Superior temporal gyrus (tissue), 1 donor: ENCODE measurements around the gene KMT2D.
A peak's percentile ranks its signal among the peaks of the same experiment; 100 is the strongest.

Source experiments
- DNase-seq: peaks from one replicate; pipeline ENCODE4 v3.0.0-alpha.2; 2016; ENCODE audit errors: extremely low spot score

Gene KMT2D

DNA sequence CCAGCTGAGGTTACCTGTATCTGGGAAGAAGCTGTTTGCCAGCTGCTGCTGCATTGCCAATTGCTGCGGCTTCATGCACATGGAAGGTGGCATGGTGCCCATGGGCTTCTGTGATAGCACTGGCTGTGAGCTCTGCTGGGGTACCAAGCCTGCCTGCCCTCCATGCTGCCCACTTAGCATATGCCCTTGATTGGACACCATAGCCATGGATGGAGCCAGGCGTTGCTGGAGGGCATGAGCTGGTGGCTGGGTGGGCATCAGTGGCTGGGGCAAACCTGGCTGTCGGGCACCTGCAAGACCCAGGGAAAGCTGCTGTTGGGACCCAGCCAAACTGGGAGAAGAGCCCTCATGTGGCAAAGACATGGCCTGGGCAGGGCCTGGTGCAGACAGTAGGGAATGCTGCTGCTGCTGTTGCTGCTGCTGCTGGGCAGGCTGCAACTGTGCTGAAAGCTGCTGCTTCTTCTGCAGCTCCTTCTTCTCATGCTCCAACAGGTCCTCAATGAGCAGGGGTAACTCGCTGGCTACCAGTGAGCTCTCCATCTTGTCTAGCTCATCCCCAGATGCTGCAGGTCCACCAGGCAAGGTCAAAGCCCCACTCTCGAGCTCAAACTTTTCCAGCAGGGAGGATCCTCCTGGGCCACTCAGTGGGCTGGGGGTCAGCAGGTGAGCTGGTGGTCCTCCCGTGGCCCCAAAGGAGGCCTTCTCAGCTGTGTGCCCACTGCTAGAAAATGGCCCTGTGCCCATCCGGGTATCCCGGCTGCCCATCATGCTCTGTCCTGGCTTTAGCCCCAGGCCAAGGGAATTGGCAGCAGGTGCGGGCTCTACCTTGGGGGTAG, 23.3 kb downstream of the KMT2D start:
- DNase-seq, result no peak

DNA sequence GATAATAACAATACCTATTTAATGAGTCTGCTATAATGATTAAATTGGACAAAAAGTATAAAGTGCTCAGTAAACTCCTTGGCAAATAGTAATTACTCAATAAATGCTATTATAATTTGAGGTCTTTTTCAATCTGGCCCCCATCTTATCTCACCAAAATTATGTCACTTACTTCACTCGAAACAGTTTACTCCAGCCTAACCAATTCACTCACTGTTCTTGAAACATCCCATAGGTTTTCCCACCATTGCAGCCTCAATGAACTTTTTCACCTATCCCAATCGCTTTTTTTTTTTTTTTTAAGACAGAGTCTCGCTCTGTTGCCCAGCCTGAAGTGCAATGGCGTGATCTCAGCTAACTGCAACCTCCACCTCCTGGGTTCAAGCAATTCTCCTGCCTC, 24.6 kb downstream of the KMT2D start:
- DNase-seq, result no peak

DNA sequence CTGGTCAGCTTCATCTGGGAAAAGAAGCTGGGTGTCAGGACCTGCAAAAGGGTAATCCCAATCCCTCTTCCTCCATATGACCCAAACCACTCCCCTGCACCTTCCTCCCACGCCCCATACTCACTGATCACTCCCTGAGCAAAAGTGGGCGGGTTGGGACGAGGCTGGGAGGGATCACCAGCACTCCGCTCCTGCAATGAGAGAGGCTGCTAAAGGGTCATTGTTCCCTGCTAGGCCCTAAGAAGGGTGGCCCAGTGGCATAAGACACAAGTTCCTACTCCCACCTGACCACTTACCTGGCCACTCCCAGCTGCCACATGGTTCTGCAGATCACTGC, 26.3 kb downstream of the KMT2D start:
- DNase-seq, result no peak

DNA sequence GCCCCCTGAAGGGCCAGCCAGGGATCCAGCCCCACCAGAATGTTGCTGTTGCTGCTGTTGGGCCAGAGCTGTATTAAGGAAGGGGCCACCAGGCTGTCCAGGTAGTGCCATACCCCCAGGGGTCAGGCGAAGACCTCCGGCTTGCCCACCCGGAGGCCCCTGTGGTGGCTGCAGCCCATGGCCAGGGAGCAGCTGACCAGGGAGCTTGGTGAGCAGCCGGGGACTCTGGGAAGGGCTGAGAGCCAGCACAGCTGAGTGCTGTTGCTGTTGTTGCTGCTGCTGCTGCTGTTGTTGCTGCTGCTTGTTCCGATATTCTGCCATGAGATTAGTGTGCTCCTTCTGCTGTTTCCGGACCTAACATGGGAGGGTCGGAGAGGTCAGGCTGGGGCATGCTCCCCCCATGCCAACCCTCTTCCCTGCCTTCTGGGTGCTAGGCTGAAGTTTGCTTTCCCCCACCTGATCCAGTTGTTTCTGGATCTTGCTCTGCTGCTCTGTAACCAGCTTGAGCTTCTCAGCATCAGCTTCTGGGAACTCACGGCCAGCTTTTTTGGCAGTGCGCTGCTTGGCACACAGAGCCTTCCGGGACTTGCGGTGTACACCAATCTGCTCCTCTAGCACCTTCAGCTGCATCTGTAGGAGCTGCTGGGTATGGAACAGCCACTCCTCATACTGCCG, 26.8 kb downstream of the KMT2D start:
- peak; percentile 25 for DNase-seq

DNA sequence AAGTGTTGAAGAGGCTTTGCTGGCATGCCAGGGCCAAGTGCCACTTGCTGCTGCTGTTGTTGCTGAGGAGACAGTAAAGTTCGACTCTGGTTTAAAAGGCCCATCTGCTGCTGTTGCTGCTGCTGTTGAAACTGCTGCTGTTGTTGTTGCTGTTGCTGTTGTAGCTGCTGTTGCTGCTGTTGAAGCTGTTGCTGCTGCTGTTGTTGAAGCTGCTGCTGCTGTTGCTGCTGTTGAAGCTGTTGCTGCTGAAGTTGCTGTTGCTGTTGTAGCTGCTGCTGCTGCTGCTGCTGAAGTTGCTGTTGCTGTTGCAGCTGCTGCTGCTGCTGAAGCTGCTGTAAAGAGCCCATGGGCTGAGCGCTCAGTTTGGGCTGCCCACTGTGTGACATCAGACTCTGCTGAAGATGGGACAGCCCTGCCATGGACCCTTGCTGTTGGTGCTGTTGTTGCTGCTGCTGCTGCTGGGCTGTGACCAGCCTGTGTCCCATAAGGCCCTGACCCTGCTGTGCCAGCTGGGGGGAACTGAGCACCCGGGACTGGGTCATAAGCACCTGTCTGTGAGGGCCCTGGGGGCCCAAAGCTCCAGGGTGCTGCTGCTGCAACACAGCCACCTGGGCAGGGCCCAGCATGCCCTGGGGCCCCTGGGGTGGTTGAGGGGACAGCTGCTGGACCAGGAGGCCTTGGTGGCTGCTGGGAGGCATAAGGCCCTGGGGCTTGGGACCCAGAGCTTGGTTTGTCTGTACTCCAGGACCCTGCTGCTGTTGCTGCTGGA, 27.7 kb downstream of the KMT2D start:
- DNase-seq, result no peak

DNA sequence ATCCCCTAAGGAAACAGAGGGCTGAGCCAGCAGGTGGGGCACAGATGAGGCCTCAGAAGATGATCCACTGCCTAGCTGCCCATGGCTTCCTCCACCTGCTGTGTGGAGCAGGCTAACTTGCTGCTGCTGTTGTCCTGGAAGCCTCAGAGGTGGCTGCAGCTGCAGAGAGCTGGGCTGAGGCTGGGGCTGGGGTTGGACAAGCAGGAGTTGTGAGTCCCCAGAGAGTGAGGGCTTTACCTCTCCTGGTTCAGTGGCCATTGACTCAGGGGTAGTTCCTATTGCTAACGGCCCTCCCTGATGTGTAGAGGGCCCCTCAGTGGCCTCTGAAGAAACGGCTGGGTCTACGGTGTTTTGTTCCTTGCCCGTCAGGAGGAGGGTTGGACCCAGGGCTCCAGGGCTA, 28.3 kb downstream of the KMT2D start:
- DNase-seq, result no peak

DNA sequence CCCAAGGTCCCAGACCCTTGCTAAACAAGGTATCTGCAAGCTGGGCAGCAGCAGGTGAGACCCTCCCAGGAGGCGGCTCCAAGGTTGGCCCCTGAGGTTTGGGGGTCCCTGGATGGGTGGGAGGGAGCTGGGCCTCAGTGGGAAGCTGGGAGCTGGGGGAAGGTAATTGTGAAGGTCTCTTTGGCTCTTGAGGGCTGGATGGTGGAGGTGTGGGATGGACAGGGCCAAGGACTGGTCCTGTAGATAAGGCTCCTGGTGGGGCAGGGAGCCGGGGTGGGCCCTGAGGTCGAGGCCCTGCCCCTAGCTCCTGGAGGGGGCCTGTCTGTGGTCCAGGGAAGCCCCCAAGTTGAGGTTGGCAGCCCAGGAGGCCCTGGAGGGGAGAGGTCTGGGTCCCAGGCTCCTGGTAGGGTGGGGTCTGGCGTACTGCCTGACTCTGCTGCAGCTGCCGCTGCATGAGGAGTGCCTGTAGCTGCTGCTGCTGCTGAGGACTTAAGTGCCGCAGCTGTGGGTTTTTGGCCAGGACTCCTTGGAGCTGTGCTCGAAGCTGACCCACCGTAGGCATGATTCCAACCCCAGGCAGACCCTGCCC, 28.9 kb downstream of the KMT2D start:
- DNase-seq, result no peak

DNA sequence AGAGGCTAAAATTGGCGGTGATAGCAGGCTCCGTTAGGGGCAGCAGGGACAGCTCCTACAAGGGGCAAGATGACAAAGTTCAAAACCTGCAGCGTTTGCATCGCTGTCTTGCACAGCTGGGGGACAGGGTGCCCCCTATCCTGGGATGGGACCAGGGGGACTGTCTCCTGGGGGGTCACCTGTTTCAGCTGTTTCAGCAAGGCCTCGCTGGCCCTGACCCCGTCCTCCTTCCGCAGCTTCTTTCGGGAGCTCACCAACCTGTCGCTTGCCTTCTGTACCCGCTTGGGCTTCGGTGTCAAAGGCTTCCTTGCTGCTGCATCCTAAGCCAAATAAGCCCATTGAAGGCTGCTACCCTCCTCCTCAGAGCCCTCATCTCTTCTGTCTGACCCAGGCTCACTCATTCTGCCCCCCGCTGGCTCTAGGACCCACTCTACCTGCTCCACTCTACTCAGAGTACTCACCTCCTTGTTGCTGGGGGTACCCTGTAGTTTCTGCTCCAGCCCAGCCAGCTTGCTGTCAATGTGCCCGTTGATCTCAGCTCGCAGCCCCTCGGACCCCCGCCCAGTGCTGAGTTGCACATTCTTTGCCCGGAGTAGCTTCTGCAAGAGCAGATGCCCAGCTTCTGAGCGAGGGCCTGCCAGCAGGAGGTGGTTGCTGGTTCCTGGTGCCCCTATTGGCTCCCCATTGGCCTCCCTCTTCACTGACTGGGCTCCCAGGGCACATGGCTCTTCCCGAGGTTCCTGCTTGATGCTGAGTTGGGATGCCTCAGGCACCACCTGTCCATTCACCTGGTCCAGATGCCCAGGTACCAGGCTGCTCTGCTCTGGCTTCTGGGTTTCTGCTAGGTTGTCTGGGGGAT, 29.7 kb downstream of the KMT2D start:
- no peak for DNase-seq

DNA sequence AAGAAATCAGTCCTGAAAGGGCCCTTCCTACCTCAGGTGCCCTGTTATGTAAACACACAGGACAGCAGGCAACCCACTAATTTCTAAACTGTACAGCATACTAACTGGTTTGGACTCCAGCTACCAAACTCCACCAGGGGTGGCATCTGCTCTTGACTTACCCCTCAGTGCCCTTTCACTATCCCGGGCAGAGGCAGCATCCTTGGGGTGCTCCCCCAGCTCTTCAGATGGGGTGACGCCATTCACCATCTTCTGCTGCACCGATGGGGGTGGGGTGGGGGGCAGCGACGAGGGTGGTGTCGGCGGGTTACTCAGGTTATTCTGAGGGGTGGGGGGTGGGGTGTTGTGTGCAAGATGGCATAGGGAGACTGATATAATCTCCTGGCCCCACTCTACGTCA, 30.5 kb downstream of the KMT2D start:
- no peak for DNase-seq

DNA sequence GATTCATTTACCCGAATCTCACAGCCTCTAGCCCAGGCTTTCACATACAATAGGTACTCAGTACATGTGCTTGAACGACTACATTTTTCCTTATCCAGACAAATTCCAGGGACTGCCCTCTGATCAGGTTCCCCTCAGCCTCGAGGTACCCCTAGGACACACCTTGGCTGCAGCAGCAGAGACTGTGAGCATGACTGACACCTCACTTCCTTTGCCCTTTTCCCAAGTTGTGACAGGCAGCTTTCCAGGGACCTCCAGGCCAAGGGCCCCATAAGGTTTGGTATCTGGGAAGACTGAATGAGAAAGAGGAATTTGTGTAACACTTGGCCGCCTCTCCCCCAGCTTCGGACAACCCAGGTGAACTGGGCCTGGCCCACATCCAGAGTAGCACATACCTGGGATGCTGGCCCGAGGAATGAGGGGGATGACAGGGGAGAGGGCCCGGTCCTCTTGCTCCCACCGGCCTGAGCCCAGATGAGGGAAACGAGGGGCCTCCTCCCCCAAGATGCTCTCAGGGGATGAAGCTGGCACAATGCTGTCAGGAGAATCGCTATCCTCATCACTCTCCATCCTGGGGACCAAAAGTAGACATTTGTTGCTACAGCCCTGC, 31.8 kb downstream of the KMT2D start:
- DNase-seq, result no peak

DNA sequence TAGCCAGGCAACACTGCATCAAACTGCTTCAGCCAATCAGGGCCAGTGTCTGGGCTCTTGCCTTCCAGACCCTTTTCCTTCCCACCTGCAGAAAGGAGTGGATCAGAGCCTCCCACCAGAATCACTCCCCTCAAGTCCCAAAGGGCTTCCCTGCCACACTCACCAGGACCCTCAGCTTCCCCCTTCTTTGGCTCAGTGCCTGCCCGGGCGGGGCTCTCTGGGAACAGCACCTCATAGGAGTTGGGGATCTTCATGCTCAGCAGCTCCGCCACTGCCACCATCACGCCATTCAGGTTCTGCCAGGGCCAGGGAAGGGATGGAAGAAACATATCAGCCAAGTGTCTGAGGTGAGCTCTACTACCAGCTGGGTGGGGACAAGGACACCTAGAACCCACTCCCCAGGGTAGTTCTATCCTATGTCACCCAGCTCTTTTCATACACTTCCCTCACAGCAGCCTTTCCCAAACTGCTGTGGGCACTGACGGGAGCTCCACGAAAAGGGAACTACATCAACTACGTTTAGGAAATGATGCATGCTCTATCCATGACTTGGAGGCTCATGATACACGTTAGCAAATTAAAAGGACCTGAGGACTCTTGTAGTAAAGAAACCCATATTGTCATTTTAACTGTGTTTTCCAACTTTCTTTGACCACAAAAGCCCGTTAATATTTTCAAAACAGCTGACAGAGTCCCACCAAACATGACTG, 32.6 kb downstream of the KMT2D start:
- no peak for DNase-seq

DNA sequence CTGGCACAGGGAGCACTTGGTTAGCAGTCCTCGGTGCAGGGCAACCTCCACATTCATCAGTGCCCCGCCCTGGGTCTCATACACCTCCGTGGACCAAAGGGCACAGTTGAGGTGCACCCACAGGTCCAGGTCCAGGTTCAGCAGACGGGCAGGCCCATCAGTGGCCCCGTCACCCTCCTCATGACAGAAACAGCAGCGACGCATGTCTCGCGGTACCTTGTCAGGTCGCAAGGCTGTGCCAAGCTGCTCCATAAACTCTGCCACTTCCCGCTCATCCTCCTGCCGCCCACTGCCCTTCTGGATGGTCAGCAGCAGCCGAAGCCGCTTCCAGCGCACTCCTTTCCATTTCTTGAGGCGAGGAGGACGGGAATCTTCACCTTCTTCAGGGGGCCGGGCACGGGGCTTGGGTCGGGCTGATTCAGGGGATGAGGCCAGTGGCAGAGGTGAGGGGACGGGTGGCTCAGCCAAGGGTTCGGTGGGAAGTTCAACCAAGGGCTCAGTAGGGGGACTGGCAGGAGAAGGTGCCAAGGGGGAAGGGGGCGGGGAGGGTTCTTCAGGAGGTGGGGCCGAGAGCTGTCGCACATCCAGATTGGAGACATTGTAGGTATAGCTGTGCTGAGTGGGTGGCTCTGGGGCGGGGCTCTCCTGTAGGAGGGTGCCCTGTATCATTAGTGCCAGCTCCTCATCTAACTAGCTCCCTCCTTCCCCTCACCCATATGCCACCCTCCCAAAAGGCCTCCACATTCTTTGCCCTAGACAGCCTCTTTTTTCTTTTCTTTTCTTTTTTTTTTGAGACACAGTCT, 33.7 kb downstream of the KMT2D start:
- no peak for DNase-seq

DNA sequence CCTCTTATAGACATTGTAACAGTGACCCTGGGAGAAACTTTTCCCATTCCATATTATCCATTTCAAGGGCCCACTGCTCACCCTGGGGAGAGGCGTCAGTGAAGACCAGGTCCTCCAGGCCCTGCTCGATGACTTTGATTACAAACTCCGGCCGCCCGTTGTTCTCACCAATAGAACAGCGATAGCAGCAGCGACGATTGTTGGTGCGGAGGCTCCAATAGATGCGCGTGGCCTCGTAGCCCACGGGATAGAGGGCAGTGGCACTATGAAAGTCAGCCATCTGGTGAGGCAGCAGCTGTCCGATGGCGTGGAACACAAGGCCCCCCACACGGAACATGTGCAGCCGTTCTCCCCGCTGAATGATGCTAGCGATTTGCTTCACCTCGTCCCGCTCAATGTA, 34.5 kb downstream of the KMT2D start:
- no peak for DNase-seq

DNA sequence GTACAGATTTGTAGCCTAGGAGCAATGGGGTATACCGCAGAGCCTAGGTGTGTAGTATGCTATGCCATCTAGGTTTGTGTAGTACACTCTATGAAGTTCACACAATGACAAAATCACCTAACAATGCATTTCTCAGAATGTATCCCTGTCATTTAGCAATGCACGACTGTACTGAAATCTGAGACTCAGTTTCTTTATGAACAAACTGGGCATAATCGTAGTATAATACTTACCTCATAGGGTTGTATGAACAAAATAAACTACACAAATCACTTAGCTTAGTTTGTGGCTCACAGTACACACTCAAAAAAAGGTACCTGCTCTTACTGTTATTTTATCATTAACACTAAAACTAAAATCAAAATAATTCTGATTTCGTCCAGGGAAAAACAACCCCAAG, 35.1 kb downstream of the KMT2D start:
- no peak for DNase-seq

DNA sequence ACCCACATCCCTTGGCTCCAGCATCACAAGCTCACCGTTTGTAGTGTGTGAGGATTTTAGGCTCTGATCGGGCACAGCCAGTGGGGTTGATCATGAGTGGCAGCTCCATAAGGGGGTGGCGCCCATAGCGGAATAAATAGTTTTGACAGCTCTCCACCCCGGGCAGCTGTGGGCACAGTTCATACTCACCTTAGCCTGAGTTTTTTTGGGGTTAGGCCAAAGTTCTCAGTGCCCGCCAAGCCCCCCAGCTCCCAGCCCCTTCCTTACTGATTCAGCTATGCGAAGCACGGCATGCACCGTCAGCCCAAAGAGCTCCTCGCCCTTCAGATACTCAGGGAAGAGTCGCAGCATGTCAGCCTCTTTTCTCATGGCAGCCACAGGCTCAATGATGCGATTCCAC, 36.1 kb downstream of the KMT2D start:
- no peak for DNase-seq

DNA sequence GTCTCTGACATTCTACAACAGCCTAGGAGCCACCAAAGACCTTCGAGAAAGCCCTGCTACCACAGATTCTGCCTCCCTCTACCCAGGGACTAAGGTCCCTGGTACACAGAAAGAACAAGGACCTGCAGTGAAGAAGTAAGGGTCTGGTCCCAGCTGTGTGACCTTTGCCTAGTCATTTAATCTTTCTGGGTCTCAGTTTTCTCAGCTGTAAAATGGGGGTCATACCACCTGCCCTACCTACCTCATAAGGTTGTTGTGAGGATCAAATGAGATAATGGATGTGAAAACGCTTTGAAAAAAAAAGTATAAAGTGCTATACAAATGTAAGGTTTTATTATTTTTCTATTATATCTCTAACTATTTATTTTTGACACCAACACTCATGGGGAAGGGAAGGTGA, 36.8 kb downstream of the KMT2D start:
- no peak for DNase-seq

DNA sequence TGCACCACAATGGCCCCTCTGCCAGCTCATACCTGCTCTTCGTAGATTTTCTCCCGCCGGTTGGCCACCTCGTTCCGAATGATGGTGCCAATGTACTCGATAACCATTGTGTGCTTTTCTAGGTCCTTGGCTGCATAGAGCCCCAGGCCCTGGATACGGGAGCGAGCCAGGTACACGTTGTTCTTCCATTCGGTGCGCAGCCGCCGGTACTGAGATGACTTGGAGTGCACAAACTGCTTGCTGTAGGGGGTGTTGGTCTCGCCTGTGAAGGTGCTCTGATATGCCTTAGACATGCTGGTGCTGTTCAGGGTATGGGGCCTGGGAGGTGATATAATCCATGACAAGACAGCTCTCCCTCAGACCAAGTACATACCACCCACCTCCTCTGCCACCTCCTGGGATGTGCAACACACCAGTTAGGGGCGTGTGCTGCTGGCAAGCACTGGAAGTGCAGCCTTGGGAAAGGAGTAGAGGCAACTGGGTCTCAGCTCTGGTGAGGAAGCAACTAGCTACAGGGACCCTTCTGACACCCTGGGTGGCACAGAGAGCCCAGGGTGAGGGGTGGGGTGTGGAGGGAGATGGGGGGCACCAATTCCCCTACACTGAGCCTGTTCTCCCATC, 37.9 kb downstream of the KMT2D start:
- no peak for DNase-seq

DNA sequence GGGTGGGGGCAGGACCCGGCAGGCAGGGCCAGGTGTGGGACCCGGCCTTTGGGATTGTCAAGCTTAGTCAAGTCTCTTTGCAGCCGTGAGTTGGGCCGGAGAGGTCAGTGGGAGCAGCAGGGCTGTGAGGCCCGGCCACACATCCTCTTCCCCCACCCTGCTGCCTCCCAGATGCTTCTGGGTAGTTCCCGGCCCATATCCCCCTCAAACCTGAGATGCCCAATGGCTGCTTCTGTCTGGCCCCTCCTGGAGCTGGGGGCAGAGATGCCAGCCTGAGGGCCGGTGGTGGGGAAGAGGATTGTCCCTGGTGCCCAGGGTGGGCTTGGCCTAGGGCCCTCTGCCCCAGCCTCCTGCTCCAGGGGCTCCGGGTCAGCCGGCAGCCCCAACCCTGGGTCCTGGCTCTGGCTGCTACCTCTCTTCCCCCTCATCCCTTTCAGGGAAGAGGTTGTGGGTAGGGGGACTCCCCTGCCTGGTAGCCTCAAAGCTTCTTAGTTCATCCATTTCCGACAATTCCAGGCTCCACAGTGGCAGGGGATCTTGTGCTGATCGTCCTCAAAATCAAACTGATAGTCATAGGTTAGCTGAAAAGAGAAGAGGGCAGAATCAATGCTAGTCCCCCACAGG, 39.2 kb downstream of the KMT2D start:
- no peak for DNase-seq

DNA sequence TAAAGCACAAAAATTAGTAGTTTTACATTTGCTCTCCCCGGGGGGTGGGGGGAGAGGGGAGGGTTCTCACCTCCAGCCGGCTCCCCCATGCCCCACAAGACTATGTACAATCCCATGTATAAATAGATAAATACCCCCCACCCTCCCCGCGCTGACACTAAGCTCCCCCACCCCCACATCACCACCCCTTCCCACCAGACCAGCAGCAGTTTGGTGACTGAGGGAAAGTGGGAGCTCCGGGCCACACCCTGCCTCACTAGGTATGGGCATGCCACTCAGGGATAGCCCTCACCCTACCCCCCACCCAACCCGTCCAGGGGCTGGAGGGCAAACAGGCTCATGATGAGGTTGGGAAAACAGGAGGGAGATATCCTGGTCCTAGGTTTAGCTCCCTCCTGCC, 40.2 kb downstream of the KMT2D start:
- no peak for DNase-seq
